ENCODE results near the gene MIAT. TPM values are rescaled to one million over a fixed set of nuclear protein-coding genes. Genes with fewer than 3 reads are reported as not detected.

Gene MIAT
- total and polyA plus RNA-seq, 2 of the 4 experiments (the other 2 are of a cell fraction) = 0.54 to 0.65 TPM

GRCh38 chr22:26629988-26630761 lies 27.2 kb upstream of the MIAT start:
- no peaks in the 10 kb centered on the region for H3K36me3 ChIP-seq (ENCODE audit: control insufficient read depth, insufficient read depth, low read length)
- H3K9ac ChIP-seq (ENCODE audit: low read depth, low read length) = no peak overlapping the region
- no peak overlapping the region for H3K56ac ChIP-seq (ENCODE audit: extremely low read depth, insufficient read depth, low read length)
- no peaks in the 10 kb centered on the region for H3K9me1 ChIP-seq (ENCODE audit: insufficient read depth, low read length)
- ChIA-PET CTCF (interaction anchor here (0.6 kb wide), 1 partner anchor 193 kb away, joined by 4 read pairs; no protein-coding TSS in a partner anchor), POLR2A (ENCODE audit: unreplicated experiment) (no interaction called here)
- intact Hi-C loops (cut with micrococcal nuclease) = no loop called here
- H4K8ac ChIP-seq (ENCODE audit: low read depth in 2 of 2, low read length in 2 of 2) = no peak overlapping the region
- no peak overlapping the region for H2BK15ac ChIP-seq (ENCODE audit: low read depth, low read length)
- no peak overlapping the region for H2AK9ac ChIP-seq (replicated peaks; ENCODE audit: low read depth, low read length, poor library complexity)
- H2BK5ac ChIP-seq (ENCODE audit: low read depth, low read length, poor library complexity, severe bottlenecking) = no peak overlapping the region
- 90% methylated on average over 5 of the region's 18 CpGs; no CpG with 5 or more reads in 1 of the 2 experiments for WGBS, 2 experiments (ENCODE audit: extremely low coverage in 2 of 2, insufficient read length in 1 of 2)
- ATAC-seq (ENCODE audit: low read depth) (no peak), DNase-seq (no peak)
- dilution Hi-C loops (cut with HindIII; ENCODE audit: low sequenced_read_pairs, unreplicated experiment) = no loop called here
- H3K18ac ChIP-seq (ENCODE audit: low read depth, low read length) = no peak overlapping the region
- no peak overlapping the region for H3K4ac ChIP-seq (ENCODE audit: low read depth, low read length)
- H3K27ac ChIP-seq (ENCODE audit: insufficient read depth, low read length) = no peak overlapping the region
- no peak overlapping the region for H2AFZ ChIP-seq (replicated peaks; ENCODE audit: low read length, poor library complexity)
- H2AK5ac ChIP-seq (ENCODE audit: low read depth, low read length) = 0 out of 2 replicates have a peak overlapping the region, but pooled peaks have one; percentile 15
- H2BK20ac ChIP-seq (ENCODE audit: low read depth, low read length) = no peak overlapping the region
- H4K91ac ChIP-seq (ENCODE audit: insufficient read depth, low read depth, low read length) = no peak overlapping the region
- no peak for TF ChIP-seq RFX5 (IDR thresholded peaks at IDR 0.05; ENCODE audit: low read depth, low read length)
- TF ChIP-seq MXI1 (IDR thresholded peaks at IDR 0.05; ENCODE audit: borderline replicate concordance, low read depth, low read length) = no peak
- TF ChIP-seq ELK1 (IDR thresholded peaks at IDR 0.05; ENCODE audit: borderline replicate concordance, low read depth, low read length) = no peak
- peak; percentile 40; the same call in 1 of the 2 replicates for TF ChIP-seq MAFK (IDR thresholded peaks at IDR 0.05; ENCODE audit: low read depth, low read length)
- TF ChIP-seq POLR2A (IDR thresholded peaks at IDR 0.05; ENCODE audit: low read depth, low read length) = no peak
- no peak for TF ChIP-seq RAD21 (IDR thresholded peaks at IDR 0.05; ENCODE audit: low read length)
- no peak for TF ChIP-seq SMC3 (IDR thresholded peaks at IDR 0.05; ENCODE audit: low read depth, low read length)
- no peak for TF ChIP-seq CTCF (conservative IDR thresholded peaks at IDR 0.05; ENCODE audit: low read depth, low read length)
- no TSS peak for BruUV-seq (replicated peaks)
- H4K20me1 ChIP-seq (ENCODE audit: insufficient read depth, low read length) = no peaks in the 10 kb centered on the region
- no peak overlapping the region for H4K5ac ChIP-seq (ENCODE audit: low read depth, low read length)
- H3K14ac ChIP-seq (replicated peaks; ENCODE audit: low read depth, low read length) = no peak overlapping the region
- H3K27me3 ChIP-seq (ENCODE audit: control insufficient read depth, insufficient read depth, low read length) = peaks cover 18% of the 10 kb centered on the region
- no peak overlapping the region for H3K4me2 ChIP-seq (ENCODE audit: low read depth, low read length)
- H3K23ac ChIP-seq (ENCODE audit: low read depth, low read length) = no peak overlapping the region
- H3K4me1 ChIP-seq (ENCODE audit: control insufficient read depth, insufficient read depth, low read length) = no peaks in the 10 kb centered on the region
- in situ Hi-C loops (cut with MboI; ENCODE audit: low sequenced_read_pairs) = no loop called here
- no peak overlapping the region for H3K4me3 ChIP-seq (ENCODE audit: insufficient read depth, low read depth, low read length)
- H3K79me1 ChIP-seq (ENCODE audit: low read depth in 1 of 2, low read length in 2 of 2) = no peaks in the 10 kb centered on the region
- H3K9me3 ChIP-seq (ENCODE audit: control insufficient read depth, insufficient read depth, low read length) = no peaks in the 10 kb centered on the region
- no peak overlapping the region for H2BK120ac ChIP-seq (ENCODE audit: low read depth, low read length)

Data from IMR-90 (cell line).